Neural progenitor cell (in vitro differentiated cells): Measurements from ENCODE around the gene TMEM45B.
"Not testable (repeated sequence)": the region's sequence is repeated elsewhere in the genome, so short reads cannot be mapped to it uniquely, and the experiment has no call there.

ENCODE experiments used
- EZH2 ChIP-seq: fragments of 200-600 bp; sonication (generic); IDR thresholded peaks from 2 replicates; pipeline ENCODE4 v1.6.1; 2017; ENCODE audit warnings: antibody characterized with exemption, mild to moderate bottlenecking, moderate library complexity
- EZH2phosphoT487 ChIP-seq: fragments of 200-600 bp; sonication (generic); IDR thresholded peaks from 2 replicates; pipeline ENCODE4 v1.6.1; 2017; ENCODE audit warnings: antibody characterized with exemption
- TF ChIP-seq, protein P1 (sequence below): fragments of 200-600 bp; sonication (generic); IDR thresholded peaks from 2 replicates; pipeline ENCODE4 v1.5.1; 2017; ENCODE audit warnings: antibody characterized with exemption, mild to moderate bottlenecking

DNA sequence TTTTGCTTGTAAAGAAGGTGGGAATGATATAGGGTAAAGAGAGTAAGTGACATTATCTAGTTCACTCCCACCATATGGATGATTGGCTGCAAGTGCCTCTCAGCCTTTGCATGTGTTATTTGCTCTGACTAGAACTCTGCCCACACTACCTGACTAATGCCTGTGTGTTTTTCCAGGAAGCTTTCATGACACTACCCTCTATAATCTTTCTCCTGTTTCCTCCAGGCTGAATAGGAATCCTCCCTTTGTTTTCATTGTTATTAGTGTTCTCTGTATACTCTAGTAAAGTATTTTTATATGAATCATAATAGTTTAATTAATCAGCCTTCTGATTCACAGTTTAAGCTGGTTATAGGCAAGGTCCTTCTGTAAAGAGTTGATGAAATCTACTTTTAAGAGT is 13.8 kb downstream of the TMEM45B start:
- TF ChIP-seq, protein P1, sequence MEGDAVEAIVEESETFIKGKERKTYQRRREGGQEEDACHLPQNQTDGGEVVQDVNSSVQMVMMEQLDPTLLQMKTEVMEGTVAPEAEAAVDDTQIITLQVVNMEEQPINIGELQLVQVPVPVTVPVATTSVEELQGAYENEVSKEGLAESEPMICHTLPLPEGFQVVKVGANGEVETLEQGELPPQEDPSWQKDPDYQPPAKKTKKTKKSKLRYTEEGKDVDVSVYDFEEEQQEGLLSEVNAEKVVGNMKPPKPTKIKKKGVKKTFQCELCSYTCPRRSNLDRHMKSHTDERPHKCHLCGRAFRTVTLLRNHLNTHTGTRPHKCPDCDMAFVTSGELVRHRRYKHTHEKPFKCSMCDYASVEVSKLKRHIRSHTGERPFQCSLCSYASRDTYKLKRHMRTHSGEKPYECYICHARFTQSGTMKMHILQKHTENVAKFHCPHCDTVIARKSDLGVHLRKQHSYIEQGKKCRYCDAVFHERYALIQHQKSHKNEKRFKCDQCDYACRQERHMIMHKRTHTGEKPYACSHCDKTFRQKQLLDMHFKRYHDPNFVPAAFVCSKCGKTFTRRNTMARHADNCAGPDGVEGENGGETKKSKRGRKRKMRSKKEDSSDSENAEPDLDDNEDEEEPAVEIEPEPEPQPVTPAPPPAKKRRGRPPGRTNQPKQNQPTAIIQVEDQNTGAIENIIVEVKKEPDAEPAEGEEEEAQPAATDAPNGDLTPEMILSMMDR: not testable (repeated sequence)
- not testable (repeated sequence) for TF ChIP-seq EZH2phosphoT487, EZH2
